Ramos (cell line): ENCODE results near the gene FHL1.

Experiments
- in situ Hi-C: fragments of 300-500 bp; cut with MboI; formaldehyde crosslinking; loops from one replicate; pipeline ENCODE4 v1.14.3; 2022; ENCODE audit warnings: low sequenced_read_pairs; ENCODE audit not compliant: unreplicated experiment

The FHL1 gene

DNA sequence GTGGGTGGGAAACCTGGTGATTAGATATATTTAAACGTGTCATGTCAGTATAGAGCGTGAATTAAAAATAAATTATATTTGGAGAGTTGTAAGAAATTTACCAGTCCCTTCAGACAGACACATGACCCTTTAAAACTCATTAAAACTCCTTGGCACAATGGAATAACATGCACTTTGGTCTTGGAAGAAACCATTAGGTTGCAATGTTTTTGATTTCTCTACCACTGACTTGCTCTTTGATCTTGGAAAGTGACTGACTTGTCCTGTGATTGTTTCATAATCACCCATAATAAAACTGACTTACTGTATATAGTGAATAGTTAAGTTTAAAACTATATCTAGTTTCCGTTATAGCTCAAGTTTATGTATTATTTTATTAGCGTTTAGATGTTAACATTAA, 35.8 kb downstream of the FHL1 start:
- in situ Hi-C loops = no loop called here

DNA sequence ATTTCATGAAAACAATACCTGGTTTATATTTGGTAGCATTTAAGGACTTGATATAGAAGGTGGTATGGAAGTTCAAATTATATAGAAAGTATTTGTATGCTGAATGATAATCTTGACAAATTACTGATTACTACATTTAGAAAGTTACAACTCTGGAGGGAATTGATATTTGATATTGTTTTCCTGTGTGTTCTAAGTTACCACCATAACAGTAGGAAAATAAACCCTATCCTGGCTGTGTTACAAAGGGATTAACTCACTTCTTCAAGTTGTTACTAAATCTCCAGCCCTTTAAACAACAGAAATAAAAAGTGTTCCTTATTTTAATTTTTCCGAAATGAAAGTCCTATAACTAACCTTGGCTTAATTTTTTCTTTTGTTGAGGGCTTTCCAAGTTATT, 36.6 kb downstream of the FHL1 start:
- in situ Hi-C loops = no loop called here

DNA sequence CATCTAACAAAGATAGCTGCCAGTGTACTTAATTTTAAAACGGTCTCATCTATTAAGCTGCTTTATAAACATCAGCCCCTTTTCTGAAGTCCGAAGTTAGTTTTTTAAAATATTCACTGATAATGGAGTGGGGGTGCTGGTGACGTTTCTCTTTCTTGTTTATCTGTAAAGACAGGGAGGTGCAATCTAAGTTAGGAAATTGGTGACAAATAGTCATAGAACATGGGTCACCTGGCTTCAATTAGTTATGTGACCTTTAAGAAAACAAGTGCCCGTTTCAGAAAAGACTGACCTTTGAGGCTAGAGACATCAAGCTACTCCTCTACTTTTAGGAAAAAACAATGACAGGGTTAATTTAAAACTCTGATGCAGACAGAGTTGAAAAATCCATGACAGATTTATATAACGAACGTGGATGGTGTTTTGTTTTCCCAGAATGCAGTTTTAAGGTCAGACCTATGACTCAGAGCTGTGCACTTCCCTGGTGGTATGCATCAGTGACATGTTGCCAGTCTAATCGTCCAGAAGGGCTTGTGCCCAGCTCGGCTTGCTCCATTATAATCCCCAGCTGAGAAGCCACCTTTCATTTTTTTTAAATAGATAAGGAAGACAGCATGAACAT, 38.2 kb downstream of the FHL1 start:
- in situ Hi-C loops = no loop called here

DNA sequence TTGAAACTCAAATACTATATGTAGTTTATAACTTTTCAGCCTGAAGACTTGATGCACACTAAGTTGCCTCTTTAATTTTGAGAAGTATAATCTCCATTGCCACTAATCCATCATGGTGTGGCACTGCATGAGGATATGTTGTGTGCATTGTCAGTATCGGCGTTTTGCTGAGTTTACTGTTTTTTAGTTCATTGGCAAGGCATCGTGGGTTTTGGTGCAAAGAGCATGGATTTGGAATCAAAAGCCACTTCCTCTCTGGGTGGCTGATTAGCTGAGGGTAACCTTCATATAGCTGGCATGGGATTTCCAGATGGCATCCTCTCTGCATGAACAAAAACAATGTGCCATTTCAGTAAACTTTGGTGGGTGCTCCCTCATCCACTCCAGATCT, 38.7 kb downstream of the FHL1 start:
- in situ Hi-C loops = no loop called here

DNA sequence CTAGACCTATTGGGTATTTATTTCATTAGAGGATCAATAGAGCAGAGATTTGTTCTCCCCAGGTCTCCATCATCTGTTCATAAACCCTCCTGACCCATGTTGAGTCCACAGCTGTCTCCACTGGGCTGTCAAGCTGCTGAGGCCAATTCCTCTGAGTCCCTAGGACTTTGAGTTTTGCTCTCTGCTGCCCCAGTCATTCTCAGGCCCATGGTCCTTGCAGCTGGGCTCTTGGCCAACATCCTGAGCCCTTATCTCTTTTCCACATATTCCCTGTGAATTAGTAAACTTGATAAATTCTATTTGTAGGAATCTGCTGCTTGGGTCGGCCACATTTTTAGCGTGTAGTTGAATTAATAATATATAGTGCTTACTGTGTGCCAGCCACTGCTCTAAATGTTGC, 41.9 kb downstream of the FHL1 start:
- in situ Hi-C loops = no loop called here

DNA sequence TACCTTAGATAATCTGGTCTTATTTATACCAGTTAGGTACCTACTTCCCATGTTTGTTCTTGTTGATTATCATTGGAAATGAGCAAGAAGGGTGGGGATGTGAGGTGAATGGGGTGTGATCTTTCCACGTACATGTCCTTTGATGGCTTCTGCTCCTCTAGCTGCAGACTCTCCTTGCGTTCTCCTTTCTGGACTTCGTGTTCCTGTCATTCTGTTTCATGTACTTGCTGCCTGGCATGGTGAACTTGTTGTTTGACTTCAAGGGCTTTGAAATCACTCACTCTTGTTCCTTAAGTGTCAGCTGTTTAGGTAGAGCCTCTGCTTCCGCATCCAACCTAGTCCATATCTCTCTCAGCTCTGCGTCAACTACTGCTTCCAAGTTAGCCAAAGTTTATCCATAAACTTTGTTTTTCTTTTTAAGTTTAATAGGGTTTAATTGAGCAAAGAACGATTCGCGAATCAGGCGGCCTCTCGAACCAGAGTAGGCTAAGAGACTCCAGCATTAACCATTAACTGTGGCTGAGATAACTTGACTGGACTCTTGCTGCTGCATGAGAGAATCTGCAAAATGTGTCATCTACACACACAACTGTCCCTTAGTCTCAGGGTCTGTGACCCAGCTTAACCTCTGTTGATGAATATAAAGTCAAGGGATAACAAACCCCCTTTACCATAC, 42.8 kb downstream of the FHL1 start:
- in situ Hi-C loops = no loop called here

DNA sequence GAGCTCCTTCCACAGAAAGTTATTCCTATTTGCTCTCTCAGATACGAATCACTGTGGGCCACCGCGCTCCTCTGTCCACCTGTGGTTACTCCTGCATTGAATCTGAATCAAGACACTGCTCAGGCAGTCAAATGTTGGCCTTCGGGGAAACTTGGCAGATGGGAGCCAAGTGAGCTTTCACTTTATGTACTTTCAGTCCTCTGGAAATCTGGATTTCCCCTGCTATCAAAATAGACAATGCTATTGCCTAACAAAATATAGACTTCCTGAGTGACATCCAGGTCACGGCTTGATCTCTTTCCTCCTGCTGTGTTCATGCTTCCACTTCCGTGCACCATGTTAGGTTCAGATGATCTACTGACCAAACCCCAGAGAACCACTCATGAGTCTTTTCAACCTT, 43.8 kb downstream of the FHL1 start:
- in situ Hi-C loops = no loop called here

DNA sequence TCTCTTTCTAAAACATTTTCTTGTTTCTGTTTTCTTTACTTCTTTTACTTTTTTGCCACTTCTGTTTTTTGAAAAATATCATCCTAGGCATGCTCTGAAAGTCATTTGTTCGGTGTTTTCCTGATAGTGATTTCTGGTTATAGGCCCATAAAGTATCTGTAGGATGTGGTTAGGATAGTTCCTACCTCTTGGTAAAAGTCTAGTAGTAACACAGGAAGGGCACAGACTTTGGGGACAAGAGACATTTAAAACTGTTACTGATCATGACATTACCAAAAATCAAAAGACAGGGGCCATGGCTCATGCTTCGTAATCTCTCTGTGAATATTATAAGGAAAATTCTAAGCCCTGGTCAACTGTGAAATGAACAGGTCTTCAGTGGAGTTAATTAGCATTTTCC, 44.8 kb downstream of the FHL1 start:
- in situ Hi-C loops = no loop called here

DNA sequence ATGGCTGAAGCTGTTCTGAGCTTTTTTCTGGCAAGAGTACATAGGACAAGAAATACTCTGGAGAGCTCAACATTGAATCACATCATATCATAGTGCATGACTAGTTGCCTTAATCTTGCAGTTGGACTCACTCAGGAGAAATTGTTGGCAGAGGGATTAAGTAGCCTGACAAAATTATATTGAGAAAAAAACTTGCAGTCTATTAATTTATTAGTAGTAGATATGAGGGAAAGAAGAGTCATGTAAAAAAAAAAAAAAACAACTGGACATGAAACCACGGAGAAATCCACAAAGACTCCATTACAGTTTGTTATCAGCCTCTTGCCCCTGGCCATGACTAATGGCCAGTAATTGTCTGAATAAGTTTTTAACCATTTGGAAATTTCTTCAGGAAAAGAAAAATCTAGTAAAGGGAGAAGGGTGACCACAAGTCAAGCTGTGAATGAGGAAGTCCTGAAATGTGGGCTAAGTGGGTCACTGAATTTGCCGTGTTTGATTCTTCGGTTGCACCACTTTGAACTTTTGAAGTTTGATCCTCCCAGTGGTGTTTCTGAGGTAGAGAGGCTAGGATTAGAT, 45.6 kb downstream of the FHL1 start:
- in situ Hi-C loops = no loop called here

DNA sequence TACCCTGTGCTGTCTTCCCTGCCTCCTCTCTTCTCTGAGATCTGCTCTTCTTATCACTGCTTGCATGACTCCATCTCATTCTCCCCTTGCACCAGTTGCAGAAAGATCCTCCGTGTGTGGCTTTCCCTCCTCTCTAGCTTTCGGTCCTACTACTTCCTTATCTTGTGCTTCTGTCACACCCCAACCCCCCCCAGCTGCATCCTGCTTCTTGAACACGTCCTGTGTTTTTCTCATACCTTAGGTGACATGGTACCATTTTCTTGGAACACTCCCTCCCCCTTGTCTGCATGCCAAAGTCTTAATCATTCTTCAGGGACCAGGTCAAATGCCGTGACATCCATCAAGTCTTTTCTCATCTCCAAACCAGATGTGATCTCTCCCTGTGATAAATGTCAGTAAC, 46.4 kb downstream of the FHL1 start:
- in situ Hi-C loops = no loop called here

DNA sequence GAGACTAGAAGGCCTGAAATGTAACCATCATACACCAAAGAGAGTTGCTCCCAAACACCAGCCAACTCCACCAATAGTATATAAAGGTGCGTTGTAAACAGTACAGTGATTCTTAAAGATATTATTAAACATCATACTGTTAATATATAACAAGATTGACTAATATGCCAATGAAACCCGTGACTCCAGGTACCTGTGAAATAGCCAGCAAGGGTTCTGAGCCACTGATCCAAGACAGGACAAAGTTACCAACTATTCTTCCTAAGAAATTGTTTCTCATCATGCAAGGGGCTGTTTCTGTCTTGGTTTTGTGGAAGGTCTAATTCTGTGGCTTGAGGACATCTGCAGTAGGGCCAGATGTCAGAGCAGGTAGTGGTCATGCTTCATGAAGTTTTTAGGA, 47.2 kb downstream of the FHL1 start:
- in situ Hi-C loops = no loop called here

DNA sequence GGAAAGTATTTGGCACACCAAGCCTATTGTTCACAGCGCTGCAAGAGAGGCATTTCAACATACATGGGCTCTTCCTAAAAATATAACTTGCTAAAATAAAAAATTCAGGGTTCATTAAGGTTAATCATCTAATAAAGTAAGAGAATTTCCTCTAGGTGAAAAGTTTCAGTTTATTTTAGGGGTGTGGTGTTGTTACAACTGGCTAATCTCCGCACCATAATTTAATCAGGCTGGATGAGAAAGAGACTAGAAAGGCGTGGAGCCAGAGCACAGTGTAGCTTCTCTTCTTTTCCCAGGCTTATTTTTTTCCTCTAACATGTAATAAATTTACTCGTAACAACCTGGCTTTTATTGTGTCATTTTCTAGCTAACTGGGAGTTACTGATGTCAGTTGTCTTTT, 47.9 kb downstream of the FHL1 start:
- in situ Hi-C loops = no loop called here

DNA sequence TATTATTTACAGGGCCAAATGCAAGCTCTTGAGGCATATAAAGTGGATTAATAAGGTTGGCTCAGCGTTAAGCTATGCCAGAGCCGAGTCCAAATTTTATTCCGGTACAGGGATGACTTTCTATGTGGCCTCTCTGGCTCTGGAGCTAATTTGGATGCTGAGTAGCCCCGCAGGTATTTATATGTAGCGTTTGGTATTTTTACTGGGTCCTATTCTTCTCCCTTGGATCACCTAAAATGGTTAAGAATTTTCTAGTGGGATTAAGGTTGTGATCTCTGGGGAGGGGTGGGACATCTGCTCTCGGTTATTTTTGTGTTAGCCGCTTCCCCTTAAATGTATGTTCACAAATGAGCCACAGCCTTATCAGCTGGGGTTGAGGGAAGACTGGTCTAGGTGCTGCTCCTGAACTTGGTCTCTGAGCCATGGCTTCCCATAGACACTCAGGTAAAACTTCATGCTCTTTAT, 49.4 kb downstream of the FHL1 start:
- in situ Hi-C loops = no loop called here

DNA sequence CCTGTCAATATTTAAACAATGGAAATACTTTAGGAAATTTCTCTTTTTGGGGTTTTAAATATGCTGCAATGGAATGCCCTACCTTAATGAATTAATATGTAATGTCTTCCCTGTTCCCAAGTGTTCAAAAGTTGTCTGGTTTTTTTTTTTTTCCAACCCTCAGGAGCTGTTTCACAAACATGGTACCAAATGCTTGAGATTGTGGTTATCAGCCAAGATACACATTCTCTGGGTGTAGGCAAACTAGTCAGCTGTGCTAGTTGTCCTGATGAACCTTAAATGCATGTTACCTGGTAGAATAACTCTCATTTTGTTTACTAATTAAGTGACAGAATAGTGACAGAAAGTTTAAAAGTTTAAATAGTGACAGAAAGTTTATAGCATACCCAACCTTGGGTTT, 50.7 kb downstream of the FHL1 start:
- in situ Hi-C loops = no loop called here

DNA sequence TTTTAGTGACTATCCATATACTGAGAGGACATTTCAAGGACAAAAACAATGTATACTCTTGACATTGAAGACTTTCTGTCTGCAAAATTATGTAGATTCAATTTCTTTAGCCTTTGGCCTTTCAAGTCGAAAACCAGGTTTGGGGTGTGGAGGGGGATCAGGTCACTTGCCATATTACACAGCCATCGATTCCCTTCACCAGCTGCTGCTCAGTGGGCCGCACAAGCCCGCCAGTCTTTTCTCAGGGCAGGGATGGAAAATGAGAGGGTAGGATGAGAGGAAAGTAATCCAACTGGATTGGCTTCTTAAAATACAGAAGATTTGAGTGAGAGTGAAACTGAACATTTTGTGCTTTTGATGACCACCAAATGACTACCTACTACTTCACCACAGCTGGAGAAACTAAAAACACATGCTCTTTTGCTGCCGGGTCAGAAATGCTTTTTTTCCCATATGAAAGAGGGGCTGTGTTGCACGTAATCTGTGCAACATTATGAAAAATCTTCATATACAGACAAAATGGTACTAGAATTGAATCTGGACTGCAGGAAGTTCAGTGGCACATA, 51.4 kb downstream of the FHL1 start:
- in situ Hi-C loops = no loop called here

DNA sequence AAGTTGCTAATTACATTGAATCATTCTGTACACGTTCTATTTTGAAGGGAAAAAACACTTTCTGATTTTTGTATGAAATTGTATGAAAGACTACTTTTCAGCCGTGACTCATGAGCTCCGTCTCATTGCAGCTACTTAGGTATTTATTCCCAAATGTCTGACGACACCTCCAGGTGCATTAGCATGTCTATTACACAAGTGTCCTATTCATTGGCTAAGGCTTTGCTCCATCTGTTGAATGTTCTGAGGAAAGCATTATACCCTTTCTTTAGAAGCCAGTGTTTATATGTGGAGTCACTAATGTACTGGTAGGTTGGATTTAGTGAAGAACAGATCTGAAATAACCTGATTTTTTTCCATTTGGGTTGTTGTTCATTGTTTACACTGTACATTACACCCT, 52.0 kb downstream of the FHL1 start:
- in situ Hi-C loops = no loop called here

DNA sequence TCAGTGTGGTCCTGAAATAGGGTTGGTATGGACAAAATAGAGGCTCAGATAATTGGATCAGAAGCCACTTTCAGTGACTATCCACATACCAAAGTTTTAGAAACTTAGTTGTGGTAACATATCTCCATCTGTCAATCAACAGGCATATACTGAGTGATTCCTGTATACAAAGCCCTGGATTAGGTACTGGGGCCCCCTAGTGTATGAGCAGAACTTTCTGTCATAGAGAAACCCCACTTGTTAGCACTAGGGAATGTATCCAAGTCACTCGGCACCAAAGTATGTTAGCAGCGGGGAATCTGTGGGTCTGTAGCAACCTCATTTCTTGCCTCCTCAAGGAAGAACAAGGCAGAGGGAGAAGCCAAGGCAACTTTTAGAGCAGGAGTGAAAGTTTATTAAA, 53.1 kb downstream of the FHL1 start:
- in situ Hi-C loops = no loop called here

DNA sequence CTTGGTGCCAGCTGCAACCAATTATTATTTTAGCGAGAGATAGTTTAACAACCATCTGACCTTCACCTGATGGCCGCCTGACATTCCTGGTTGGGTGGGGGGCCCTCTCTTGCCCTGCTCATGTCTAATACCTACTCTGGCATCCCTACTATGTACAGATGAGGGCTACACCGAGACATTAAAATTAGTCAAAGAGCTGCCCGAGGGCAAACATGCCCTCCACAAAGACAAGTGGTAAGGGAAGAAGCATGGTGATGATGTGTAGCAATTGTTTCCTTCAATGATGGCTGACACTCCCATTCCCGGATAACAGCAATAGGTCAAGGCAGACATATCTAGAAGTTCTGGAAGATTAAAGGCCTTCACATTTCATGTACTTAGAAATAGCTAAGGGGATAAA, 54.3 kb downstream of the FHL1 start:
- in situ Hi-C loops = no loop called here

DNA sequence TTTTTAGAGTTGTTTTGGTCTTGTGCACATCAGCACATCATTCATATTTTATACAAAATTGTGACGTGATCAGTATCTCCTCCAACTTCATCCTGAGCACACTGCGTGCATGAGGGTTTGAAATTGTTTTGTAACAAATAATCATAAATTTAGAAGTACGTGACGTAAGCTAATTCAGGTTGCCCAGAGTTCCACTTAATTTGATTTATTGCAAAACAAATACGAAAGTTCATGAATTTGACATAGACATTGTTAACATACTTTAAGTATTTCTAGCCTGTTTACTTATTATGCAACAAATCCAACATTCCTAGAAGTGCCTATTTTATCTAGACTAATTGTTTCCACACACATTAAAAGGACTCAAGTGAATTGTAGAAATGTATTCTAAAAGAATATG, 55.6 kb downstream of the FHL1 start:
- in situ Hi-C loops = no loop called here

DNA sequence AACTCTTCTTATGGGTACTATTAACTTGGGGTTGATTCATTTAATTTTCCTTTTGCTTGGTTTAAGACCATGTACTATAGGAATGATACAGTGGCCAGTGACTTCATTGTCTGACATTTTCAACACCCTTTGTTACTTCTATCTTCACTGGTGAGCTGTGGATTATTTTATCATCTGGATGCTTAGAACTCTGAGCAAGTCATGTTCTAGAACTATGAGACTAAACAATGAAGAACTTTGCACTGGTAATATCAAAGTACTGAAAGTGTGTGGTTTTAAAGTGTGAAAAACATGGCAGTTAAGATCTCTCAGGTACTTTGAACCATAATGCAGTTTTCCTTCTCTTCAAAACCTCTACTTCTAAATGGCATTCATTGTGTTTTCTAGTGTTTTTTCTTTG, 56.1 kb downstream of the FHL1 start:
- in situ Hi-C loops = no loop called here

DNA sequence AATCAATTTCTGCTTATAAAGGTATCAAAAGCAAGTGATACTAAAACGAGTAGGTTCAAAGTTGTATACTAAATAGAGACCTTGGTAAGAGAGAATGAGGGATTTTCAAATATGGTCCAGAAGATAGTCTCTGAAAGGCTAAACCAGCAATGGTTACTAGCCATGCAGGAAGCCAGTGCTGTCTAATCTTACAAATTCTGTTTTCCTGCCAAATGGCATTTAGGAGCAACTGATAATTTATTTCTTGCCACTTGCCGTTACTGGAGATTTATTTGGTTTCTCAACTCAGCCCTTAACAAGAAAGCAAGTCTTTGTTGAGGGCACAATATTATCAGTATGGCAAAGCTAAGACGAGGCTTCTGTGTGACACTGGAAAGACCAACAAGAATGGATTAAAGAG, 56.6 kb downstream of the FHL1 start:
- in situ Hi-C loops = no loop called here

DNA sequence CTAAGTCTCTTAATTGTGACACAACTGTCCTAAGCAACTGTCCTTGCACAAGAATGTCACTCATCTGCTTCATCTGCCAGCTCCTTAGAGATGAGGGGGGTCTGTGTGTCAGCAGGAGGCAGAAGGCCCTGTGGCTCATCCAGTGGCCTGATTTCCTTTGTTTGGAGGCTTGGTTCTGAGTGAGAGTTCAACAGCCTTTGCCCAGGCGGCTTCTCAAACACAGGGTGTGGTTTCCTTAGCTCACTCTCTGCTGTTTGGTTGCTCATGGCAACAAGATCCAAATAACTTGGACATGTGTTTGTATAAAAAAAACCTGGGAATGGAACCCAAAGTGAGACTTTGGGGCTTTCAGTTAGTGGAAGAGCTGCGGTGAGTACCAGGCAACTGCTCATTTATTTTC, 57.2 kb downstream of the FHL1 start:
- in situ Hi-C loops = no loop called here
